SHP77 treated with DMSO at 0.1 percent for 48 hours (cell line): ENCODE measurements around the gene VWDE.
"Not testable (repeated sequence)": the region's sequence is repeated elsewhere in the genome, so short reads cannot be mapped to it uniquely, and the experiment has no call there.

Experiments used
- DNase-seq: peaks from one replicate; lab custom pipeline; 2025; lab: John Stamatoyannopoulos, UW

The VWDE gene

DNA sequence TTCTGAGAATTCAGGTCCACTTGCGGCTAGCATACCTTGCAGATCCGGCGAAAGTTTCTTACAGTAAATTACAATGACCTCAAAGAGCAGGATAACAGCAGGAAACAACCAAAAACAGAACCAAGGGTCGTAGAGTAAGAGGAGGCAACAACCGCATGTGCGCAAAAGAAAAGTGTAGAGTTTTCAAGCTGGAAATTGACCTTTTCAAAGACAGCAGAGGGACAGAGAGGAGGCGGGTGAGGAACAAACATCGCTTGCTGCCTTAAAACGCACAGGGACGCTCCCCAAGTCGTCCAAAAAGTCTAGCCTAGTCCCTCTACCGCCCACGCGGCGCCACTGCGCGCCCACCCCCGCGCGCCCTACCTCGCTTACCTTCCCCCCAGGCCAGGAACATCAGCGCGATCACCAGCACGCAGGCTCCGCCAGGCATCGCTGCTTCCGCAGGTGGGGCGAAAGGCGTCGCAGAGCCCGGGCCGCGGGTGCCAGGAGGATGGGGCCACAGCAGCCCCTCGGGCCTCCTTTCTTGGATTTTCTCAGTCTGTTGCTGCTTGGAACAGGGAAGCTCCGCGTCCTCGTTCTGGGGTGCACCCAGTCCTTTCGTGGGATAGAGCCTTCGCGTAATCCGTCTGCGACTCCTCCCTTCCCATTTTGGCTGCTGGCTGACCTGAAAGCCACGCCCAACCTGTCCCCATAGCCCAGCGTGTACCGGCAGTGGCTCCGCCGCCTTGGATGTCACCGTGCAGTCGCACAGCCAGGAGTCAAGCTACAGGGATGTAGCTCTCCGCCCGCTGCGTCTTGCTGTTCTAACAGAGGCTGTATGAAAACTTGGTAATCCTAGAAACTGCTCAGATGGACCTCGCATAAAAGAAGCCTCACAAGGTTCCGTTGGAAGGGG is at the start of gene VWDE:
Gene VWDE, minus strand, starts transcription at position 579 of the 895 bp plus-strand sequence. Its CDS starts 149 bp downstream, at position 430.
- DNase-seq: peak; percentile 95

DNA sequence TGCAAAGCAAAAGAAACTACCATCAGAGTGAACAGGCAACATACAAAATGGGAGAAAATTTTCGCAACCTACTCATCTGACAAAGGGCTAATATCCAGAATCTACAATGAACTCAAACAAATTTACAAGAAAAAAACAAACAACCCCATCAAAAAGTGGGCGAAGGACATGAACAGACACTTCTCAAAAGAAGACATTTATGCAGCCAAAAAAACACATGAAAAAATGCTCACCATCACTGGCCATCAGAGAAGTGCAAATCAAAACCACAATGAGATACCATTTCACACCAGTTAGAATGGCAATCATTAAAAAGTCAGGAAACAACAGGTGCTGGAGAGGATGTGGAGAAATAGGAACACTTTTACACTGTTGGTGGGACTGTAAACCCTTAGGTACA is 49.5 kb upstream of the VWDE start:
- not testable (repeated sequence) for DNase-seq

GRCh38 chr7:12450615-12451014 is 47.0 kb upstream of the VWDE start:
- no peak for DNase-seq

DNA sequence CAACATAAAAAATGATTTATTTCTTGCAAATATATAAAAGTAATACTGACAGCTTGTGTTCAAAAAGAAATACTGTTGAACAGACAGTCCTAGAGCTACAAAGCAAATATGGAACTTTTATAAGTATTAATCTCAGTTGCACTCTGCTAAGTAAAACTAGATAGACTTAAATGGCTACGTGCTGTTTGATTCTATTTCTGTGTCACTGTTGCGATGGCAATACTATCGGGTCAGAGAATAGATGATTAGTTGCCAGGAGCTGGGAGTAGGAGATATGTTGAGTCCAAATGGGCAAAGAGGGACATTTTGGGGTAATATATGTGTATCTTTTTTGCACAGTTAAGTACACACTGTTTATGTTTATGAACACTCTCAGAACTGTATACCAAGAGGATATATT is 41.1 kb upstream of the VWDE start:
- DNase-seq: no peak

GRCh38 chr7:12440229-12440628 is 36.6 kb upstream of the VWDE start:
- no peak for DNase-seq

DNA sequence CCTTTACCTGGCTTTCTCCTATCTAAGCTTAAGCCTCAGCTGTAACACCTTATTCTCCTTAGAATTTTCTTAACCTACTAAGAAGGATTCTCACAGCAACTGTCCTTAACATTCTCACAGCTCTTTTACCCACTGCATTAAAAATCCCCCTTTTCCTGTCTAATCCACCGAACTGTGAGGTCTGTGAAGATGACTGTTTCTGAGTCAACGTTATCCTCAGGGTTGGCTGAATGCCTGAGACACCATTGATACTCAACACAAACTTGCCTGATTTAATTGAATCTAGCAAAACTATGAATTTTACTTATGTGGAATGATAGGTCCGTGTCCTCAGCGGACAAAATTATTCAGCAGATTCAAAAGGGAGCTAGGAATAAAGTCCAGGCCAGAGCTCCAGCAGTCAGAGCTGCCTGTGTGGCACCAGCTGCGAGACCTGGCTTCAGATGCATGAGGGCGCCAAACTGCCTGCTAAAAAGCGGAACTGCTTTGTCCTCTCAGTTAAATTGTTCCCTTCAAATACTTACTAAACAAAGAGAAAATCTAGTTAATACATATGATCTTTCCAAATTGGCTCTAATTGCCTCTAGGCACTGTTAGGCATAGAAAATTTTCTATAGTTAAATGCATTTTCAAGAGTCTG is 33.4 kb upstream of the VWDE start:
- DNase-seq: peak; percentile 82

GRCh38 chr7:12436126-12436525 is 32.5 kb upstream of the VWDE start:
- DNase-seq: no peak

DNA sequence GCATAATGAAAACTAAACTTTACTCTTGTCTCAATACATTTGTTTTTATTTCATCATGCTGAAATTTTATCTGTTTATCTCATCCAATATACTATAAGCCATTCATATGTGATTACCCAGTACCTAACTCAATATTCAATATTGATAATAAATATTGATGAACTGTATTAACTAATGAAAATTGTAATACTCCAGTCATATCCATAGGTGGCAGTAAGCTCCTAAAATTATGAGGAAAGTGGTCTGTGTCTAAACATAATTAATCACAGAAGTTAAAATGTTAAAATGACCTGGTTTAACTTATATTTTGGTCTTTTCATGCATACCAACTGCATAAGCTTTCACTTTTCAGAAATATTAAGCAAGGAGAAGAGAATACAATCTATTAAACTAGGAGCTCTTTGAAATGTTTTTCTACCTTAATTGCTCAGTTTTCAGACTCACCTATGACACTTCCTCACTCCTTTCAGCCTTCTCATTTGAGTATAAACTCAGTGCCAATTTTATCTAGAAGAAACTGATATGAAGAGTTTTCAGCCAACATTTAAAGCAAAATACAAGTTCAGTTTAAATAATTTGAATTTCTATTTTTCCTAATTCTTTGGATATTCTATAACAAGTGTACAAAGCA is 30.5 kb upstream of the VWDE start:
- DNase-seq: no peak

- DNase-seq: peak; percentile 78
These were observed 28.4 kb upstream of the VWDE start for GRCh38 chr7:12431886-12432556.

- no peak for DNase-seq
These were observed 21.6 kb upstream of the VWDE start for GRCh38 chr7:12425311-12425710.

DNA sequence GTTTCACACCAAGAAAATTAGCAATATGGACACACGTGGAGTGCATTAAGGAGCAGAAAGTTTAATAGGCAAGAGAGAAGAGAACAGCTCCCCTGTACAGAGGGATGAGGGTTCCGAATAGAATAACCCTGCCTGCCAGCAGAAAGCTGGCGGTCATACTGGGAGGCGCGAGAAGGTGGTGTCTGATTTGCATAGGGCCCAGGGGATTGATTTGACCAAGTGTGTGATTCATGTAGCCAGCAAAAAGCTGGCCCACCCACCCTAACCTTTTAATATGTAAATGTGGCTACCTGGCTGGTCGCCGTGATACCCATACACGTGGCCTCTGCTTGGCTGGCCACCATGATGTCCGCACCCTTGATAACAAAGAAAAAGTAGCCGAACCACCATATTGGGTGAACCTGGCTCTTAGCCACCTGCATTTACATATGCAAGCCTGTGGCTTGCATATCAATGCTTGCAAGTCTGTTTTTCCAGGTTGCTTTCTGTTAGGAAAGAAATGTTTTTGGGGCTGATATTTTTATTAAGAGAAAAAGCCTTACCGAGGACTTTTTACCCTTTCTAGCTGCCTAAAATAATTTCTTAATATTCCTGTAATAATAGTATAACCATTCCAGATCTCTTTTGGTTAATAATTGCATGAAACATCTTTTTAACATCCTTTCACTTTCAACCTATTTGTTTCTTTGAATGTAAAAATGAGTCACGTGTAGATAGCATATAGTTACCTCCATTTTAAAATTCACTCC is 20.5 kb upstream of the VWDE start:
- DNase-seq: no peak

DNA sequence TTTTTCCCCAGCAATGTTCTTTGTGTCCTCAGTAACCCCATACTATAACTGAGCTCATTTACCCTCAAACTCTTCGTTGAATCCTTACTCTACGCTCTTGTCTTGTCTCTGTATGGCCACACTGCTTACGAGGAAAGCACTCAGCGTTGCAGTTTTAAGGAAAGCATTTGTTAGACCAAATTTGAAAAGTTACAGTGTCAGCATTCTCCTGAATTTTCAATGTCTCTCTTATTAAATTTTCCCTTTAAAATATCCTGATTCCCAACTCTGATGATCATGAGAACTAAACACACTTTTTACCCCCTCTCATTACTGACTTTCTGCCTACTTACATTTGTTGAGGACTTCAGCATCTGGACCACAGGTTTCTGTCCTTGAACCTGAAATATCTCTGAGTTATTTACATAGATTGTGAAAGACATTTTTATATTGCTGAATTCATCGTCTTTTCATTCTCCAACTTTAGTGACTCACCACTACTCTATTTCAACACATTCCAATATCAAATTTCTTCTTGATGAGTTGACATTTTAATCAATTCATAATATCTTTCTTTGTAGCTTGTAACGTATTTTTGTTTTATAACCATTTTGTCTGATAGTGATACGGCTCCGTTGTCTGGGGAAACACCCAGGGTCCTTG is 19.8 kb upstream of the VWDE start:
- DNase-seq: no peak

- no peak for DNase-seq
These were observed 19.1 kb upstream of the VWDE start for GRCh38 chr7:12422554-12423320.

GRCh38 chr7:12418452-12418851 is 14.8 kb upstream of the VWDE start:
- DNase-seq: no peak

- DNase-seq: no peak
These were observed 11.4 kb upstream of the VWDE start for GRCh38 chr7:12415072-12415471.

- DNase-seq: no peak
These were observed 8.7 kb upstream of the VWDE start for GRCh38 chr7:12412407-12412806.

GRCh38 chr7:12410523-12410922 is 6.9 kb upstream of the VWDE start:
- DNase-seq: no peak

DNA sequence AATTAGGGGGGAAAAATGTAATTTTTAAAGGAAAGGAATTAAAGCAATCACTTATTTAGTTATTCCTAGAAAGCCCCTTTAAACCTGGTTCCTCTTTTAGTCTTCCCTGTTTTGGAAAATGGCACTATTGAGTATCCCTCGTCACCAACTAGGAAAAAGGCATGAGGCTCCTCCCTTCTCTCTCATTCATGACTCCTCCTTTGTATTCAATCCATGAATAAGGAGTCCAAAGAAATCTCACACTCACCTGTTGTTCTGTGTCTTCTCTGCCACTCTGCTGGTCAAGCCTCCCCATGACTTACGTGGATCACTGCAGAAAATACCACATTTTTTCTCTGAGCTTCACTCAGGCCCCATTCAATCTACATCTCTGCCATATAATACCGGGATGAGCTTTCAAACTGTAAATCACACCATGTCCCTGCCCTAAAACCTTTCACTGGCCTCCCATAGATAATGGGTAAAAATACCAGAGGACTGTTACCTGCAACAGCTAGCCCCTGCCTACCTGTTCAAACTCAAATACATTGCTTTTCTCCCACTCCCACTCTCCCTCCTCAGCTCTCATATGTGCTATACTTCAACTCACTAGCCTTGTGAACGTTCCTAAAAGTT is 5.5 kb upstream of the VWDE start:
- no peak for DNase-seq

DNA sequence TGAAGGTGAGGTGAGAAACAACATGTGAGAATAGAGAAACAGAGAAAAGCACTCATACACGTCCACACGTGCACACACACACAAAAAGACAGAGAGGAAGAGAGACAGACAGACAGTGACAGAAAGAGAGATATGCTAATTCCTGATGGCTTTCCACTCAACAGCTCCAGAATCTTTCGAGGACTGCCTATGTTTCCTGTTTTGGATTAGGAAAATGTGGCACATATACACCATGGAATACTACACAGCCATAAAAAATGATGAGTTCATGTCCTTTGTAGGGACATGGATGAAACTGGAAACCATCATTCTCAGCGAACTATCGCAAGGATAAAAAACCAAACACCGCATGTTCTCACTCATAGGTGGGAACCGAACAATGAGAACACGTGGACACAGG is 4.0 kb upstream of the VWDE start:
- not testable (repeated sequence) for DNase-seq

GRCh38 chr7:12402365-12402725 is 1.3 kb downstream of the VWDE start:
- DNase-seq: no peak
